ENCODE measurements around the gene NECTIN1.

Gene NECTIN1

DNA sequence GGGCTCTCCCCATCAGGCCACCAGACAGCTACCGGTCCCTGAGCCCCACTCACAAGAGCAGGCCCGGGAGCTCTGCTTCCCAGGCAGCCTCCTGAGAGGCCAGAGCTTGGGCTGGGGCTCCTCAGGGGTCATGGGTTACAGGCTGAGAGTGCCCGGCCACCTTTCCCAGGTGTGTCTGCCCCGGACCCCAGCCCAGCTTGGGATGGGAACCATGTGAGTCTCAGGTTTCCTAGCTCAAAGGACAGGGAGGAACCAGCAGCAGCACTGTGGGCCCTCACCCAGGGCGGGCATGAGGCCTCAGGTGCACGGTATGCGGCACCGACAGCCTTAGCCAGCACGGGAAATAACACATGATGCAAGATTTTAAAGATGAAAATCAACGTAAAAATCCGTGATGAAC is 90.1 kb downstream of the NECTIN1 start:
- TF ChIP-seq, protein P1, sequence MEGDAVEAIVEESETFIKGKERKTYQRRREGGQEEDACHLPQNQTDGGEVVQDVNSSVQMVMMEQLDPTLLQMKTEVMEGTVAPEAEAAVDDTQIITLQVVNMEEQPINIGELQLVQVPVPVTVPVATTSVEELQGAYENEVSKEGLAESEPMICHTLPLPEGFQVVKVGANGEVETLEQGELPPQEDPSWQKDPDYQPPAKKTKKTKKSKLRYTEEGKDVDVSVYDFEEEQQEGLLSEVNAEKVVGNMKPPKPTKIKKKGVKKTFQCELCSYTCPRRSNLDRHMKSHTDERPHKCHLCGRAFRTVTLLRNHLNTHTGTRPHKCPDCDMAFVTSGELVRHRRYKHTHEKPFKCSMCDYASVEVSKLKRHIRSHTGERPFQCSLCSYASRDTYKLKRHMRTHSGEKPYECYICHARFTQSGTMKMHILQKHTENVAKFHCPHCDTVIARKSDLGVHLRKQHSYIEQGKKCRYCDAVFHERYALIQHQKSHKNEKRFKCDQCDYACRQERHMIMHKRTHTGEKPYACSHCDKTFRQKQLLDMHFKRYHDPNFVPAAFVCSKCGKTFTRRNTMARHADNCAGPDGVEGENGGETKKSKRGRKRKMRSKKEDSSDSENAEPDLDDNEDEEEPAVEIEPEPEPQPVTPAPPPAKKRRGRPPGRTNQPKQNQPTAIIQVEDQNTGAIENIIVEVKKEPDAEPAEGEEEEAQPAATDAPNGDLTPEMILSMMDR (IDR thresholded peaks at IDR 0.05; ENCODE audit: insufficient read depth, low read length): no peak
- TF ChIP-seq POLR2AphosphoS5 (IDR thresholded peaks at IDR 0.05; ENCODE audit: low read depth) (no peak), GABPA (IDR thresholded peaks at IDR 0.05; ENCODE audit: low read depth) (no peak), SPI1 (IDR thresholded peaks at IDR 0.05; ENCODE audit: borderline replicate concordance, low read depth) (no peak), REST (IDR thresholded peaks at IDR 0.05; ENCODE audit: insufficient replicate concordance, low read depth) (no peak)
- no peak for DNase-seq (ENCODE audit: low read depth in 1 of 2, low spot score in 1 of 2)
- no peak overlapping the region for H3K4me3 ChIP-seq (replicated peaks; ENCODE audit: insufficient read depth, low read length)
- no peaks in the 10 kb centered on the region for H3K27me3 ChIP-seq (ENCODE audit: insufficient read depth, poor library complexity, severe bottlenecking)
- H3K27ac ChIP-seq (replicated peaks): no peak overlapping the region

- DNase-seq (ENCODE audit: low read depth in 1 of 2, low spot score in 1 of 2): no peak
- Histone ChIP-seq H3K4me3 (replicated peaks; ENCODE audit: insufficient read depth, low read length) (no peak overlapping the region), H3K27ac (replicated peaks) (no peak overlapping the region), H3K27me3 (ENCODE audit: insufficient read depth, poor library complexity, severe bottlenecking) (no peaks in the 10 kb centered on the region)
- TF ChIP-seq POLR2AphosphoS5 (IDR thresholded peaks at IDR 0.05; ENCODE audit: low read depth) (no peak), GABPA (IDR thresholded peaks at IDR 0.05; ENCODE audit: low read depth) (no peak)
- TF ChIP-seq, protein P1 (IDR thresholded peaks at IDR 0.05; ENCODE audit: insufficient read depth, low read length): no peak
Observed at GRCh38 chr11:119637481-119637880, 91.5 kb downstream of the NECTIN1 start.

DNA sequence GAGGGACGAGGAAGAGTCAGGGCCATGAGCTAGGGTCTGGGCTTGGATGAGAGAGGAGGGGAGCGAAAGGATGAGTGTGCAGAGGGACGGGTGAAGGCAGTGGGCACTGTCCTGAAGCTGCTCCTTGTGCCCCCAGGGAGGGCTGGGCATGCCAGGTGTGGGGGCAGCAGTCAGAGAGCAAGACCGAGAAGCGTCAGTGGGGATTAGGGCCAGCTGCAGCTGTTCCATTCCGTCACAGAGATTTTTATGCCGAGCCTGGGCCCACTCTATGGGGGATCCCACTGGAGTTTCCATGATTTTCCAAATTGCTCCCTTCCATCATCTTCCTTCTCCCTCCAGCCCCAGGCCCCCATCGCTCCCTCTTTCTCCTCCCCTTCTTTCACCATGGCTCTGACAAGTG is 93.2 kb downstream of the NECTIN1 start:
- Histone ChIP-seq H3K4me3 (replicated peaks; ENCODE audit: insufficient read depth, low read length) (no peak overlapping the region), H3K27me3 (ENCODE audit: insufficient read depth, poor library complexity, severe bottlenecking) (no peaks in the 10 kb centered on the region), H3K27ac (replicated peaks) (no peak overlapping the region)
- TF ChIP-seq REST (IDR thresholded peaks at IDR 0.05; ENCODE audit: insufficient replicate concordance, low read depth): no peak
- TF ChIP-seq SPI1 (IDR thresholded peaks at IDR 0.05; ENCODE audit: borderline replicate concordance, low read depth): no peak
- TF ChIP-seq, protein P1 (IDR thresholded peaks at IDR 0.05; ENCODE audit: insufficient read depth, low read length): no peak
- no peak for TF ChIP-seq POLR2AphosphoS5 (IDR thresholded peaks at IDR 0.05; ENCODE audit: low read depth)
- TF ChIP-seq GABPA (IDR thresholded peaks at IDR 0.05; ENCODE audit: low read depth): no peak
- DNase-seq (ENCODE audit: low read depth in 1 of 2, low spot score in 1 of 2): no peak

- Histone ChIP-seq H3K4me3 (replicated peaks; ENCODE audit: insufficient read depth, low read length) (no peak overlapping the region), H3K27me3 (ENCODE audit: insufficient read depth, poor library complexity, severe bottlenecking) (no peaks in the 10 kb centered on the region), H3K27ac (replicated peaks) (no peak overlapping the region)
- no peak for DNase-seq (ENCODE audit: low read depth in 1 of 2, low spot score in 1 of 2)
- TF ChIP-seq, protein P1 (IDR thresholded peaks at IDR 0.05; ENCODE audit: insufficient read depth, low read length): no peak
- TF ChIP-seq GABPA (IDR thresholded peaks at IDR 0.05; ENCODE audit: low read depth): no peak
- TF ChIP-seq REST (IDR thresholded peaks at IDR 0.05; ENCODE audit: insufficient replicate concordance, low read depth): no peak
- TF ChIP-seq SPI1 (IDR thresholded peaks at IDR 0.05; ENCODE audit: borderline replicate concordance, low read depth): no peak
- no peak for TF ChIP-seq POLR2AphosphoS5 (IDR thresholded peaks at IDR 0.05; ENCODE audit: low read depth)
Observed at GRCh38 chr11:119635041-119635740, 93.8 kb downstream of the NECTIN1 start.
